ENCODE data around the gene CERT1.

Gene CERT1

DNA sequence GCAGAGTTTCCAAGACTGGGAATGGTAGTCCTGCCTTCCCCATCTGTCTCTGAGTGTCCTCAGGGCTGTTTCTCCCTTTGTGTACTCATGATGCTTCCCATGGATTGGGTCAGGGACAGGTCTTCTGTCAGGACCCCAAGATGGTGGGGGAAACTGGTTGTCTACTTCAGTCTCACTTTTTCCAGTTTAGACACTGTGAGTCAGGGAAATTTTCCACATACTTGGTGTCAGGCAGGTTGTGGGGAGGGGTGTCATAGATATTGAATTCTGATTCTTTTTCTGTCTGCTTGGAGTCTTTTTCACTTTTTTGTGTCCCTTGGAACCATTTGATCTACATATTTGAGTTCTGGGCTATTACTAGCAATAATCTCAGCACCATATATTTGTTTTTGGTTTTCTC, 10.6 kb upstream of the CERT1 start:
- no peak for DNase-seq (ENCODE audit: extremely low spot score)
- TF ChIP-seq L3MBTL2 (conservative IDR thresholded peaks at IDR 0.05): no peak
- TF ChIP-seq TARDBP (IDR thresholded peaks at IDR 0.05): no peak
- no peak for TF ChIP-seq ARNT (IDR thresholded peaks at IDR 0.05)
- no peak for TF ChIP-seq NFRKB (IDR thresholded peaks at IDR 0.05)
- ChIA-PET POLR2A (no interaction called here), CTCF (no interaction called here)

DNA sequence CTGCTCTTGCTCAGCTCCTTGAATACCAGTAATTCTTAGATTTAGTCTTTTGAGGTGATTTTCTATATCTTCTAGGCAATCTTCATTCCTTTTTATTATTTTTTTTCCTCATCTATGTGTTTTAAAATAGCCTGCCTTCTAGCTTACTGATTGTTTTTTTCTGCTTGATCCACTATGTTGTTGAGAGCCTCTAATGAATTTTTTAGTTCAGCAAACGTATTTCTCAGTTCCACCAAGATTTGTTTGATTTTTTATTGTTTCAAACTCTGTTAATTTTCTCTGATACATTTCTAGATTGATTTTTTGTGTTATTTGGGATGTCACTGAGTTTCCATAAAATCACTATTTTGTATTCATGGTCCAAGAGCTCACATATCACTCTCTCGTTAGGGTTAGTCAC, 9.8 kb upstream of the CERT1 start:
- TF ChIP-seq ARNT (IDR thresholded peaks at IDR 0.05): no peak
- no peak for TF ChIP-seq NFRKB (IDR thresholded peaks at IDR 0.05)
- TF ChIP-seq ELF4 (IDR thresholded peaks at IDR 0.05): no peak
- no peak for TF ChIP-seq ZNF384 (IDR thresholded peaks at IDR 0.05)
- TF ChIP-seq FOXM1 (IDR thresholded peaks at IDR 0.05; ENCODE audit: borderline replicate concordance): no peak
- TF ChIP-seq SP1 (IDR thresholded peaks at IDR 0.05): no peak
- DNase-seq (ENCODE audit: extremely low spot score): no peak
- CTCF ChIA-PET: no interaction called here
- POLR2A ChIA-PET: no interaction called here

GRCh38 chr5:75519761-75520160, 8.3 kb upstream of the CERT1 start:
- ChIA-PET POLR2A (interaction anchor here (0.9 kb wide), 1 partner anchor 8 kb away, joined by 4 read pairs; the partner anchor contains the start of gene POLK), CTCF (no interaction called here)
- no peak for DNase-seq (ENCODE audit: extremely low spot score)
- TF ChIP-seq FOXA1 (IDR thresholded peaks at IDR 0.05) (no peak), NFRKB (IDR thresholded peaks at IDR 0.05) (no peak), BHLHE40 (IDR thresholded peaks at IDR 0.05; ENCODE audit: borderline replicate concordance) (no peak), HDGF (IDR thresholded peaks at IDR 0.05; ENCODE audit: borderline replicate concordance) (no peak), SP1 (IDR thresholded peaks at IDR 0.05) (no peak), PKNOX1 (IDR thresholded peaks at IDR 0.05) (no peak), CTBP1 (IDR thresholded peaks at IDR 0.05; ENCODE audit: borderline replicate concordance) (no peak), FOXM1 (IDR thresholded peaks at IDR 0.05; ENCODE audit: borderline replicate concordance) (no peak), L3MBTL2 (conservative IDR thresholded peaks at IDR 0.05) (no peak), LEF1 (IDR thresholded peaks at IDR 0.05; ENCODE audit: borderline replicate concordance) (no peak), ELF4 (IDR thresholded peaks at IDR 0.05) (no peak), FOXK2 (IDR thresholded peaks at IDR 0.05) (no peak), ARNT (IDR thresholded peaks at IDR 0.05) (no peak), TARDBP (IDR thresholded peaks at IDR 0.05) (no peak), ZNF384 (IDR thresholded peaks at IDR 0.05) (no peak), SUZ12 (IDR thresholded peaks at IDR 0.05) (no peak)

DNA sequence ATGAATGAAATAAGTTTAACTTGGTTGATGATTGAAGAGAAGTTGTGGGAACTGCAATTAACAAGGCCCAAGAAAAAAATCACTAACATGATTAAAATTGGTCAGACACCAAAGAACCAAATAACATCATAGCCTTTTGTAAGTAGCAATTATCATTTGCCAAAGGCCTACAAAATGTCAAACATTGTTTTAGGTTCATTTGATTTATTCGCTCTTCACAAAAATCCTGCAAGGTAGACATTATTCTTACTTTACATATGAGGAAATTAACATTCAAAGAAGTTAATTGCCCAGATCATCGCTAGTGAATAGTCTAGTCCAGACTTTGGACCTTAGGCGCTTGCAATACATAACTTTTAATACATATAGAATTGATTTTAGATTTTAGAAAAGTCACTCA, 2.9 kb upstream of the CERT1 start:
- POLR2A ChIA-PET: no interaction called here
- no peak for TF ChIP-seq ELF4 (IDR thresholded peaks at IDR 0.05)
- TF ChIP-seq FOXM1 (IDR thresholded peaks at IDR 0.05; ENCODE audit: borderline replicate concordance): no peak
- no peak for TF ChIP-seq SP1 (IDR thresholded peaks at IDR 0.05)
- TF ChIP-seq NFRKB (IDR thresholded peaks at IDR 0.05): no peak
- no peak for TF ChIP-seq SUZ12 (IDR thresholded peaks at IDR 0.05)
- no peak for TF ChIP-seq L3MBTL2 (conservative IDR thresholded peaks at IDR 0.05)
- TF ChIP-seq PKNOX1 (IDR thresholded peaks at IDR 0.05): no peak
- TF ChIP-seq ZNF384 (IDR thresholded peaks at IDR 0.05): no peak
- no peak for TF ChIP-seq LEF1 (IDR thresholded peaks at IDR 0.05; ENCODE audit: borderline replicate concordance)
- TF ChIP-seq ARNT (IDR thresholded peaks at IDR 0.05): no peak
- CTCF ChIA-PET: no interaction called here
- no peak for DNase-seq (ENCODE audit: extremely low spot score)

GRCh38 chr5:75513841-75514240, 2.4 kb upstream of the CERT1 start:
- CTCF ChIA-PET: no interaction called here
- TF ChIP-seq LEF1 (IDR thresholded peaks at IDR 0.05; ENCODE audit: borderline replicate concordance) (no peak), SUZ12 (IDR thresholded peaks at IDR 0.05) (no peak), HDGF (IDR thresholded peaks at IDR 0.05; ENCODE audit: borderline replicate concordance) (no peak), SP1 (IDR thresholded peaks at IDR 0.05) (no peak), NFRKB (IDR thresholded peaks at IDR 0.05) (no peak), ELF4 (IDR thresholded peaks at IDR 0.05) (no peak), PKNOX1 (IDR thresholded peaks at IDR 0.05) (no peak), FOXM1 (IDR thresholded peaks at IDR 0.05; ENCODE audit: borderline replicate concordance) (no peak), TARDBP (IDR thresholded peaks at IDR 0.05) (no peak), ZNF384 (IDR thresholded peaks at IDR 0.05) (no peak)
- POLR2A ChIA-PET: no interaction called here
- no peak for DNase-seq (ENCODE audit: extremely low spot score)

- DNase-seq (ENCODE audit: extremely low spot score): no peak
- ChIA-PET CTCF (interaction anchor here (0.6 kb wide), 1 partner anchor 883 kb away, joined by 3 read pairs; no protein-coding TSS in a partner anchor), POLR2A (interaction anchor here (0.8 to 0.9 kb wide), 2 partner anchors 7 to 63 kb away, joined by 3 to 4 read pairs; no protein-coding TSS in a partner anchor)
- TF ChIP-seq ELF4 (IDR thresholded peaks at IDR 0.05) (no peak), TARDBP (IDR thresholded peaks at IDR 0.05) (no peak), BHLHE40 (IDR thresholded peaks at IDR 0.05; ENCODE audit: borderline replicate concordance) (no peak), FOXA1 (IDR thresholded peaks at IDR 0.05) (no peak), ZNF384 (IDR thresholded peaks at IDR 0.05) (no peak), HDGF (IDR thresholded peaks at IDR 0.05; ENCODE audit: borderline replicate concordance) (no peak), FOXM1 (IDR thresholded peaks at IDR 0.05; ENCODE audit: borderline replicate concordance) (no peak)
Observed at GRCh38 chr5:75512383-75513074, 1.1 kb upstream of the CERT1 start.

Data from HEK293T (cell line).